GM18507 (cell line): ENCODE measurements around the gene HTR1A.

ENCODE experiments used
- DNase-seq: peaks from one replicate; pipeline ENCODE4 v3.0.0; 2011; ENCODE audit warnings: low read depth; ENCODE audit not compliant: insufficient read length; ENCODE audit errors: extremely low spot score
- FAIRE-seq: peaks from 2 replicates; lab custom pipeline; 2011; peaks lifted over from hg19 to GRCh38; lab: Jason Lieb, UNC

Gene HTR1A

DNA sequence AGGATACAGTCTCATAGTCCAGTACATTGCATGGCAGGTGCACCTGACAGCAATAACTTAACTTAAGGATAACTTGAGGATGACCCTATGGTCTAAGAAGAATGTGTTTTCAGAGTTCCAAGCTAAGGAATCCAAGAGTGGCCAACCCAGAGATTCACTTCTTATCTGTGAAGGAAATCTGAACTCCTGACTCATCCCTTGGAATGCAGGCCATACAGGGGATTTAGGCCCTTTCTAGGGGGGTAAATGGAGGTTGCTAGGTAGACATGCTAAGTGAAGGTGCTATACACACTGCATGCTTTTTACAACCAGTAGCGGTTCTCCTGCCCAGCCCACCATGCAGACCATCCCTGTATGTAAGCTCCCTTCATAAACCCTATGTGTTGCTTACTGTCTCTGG is 50.4 kb downstream of the HTR1A start:
- DNase-seq (no peak), FAIRE-seq (no peak)
